GM12878 (cell line): ENCODE measurements around the gene YWHAG.

Experiments
- ATF7 ChIP-seq: fragments of 450-650 bp; IDR thresholded peaks from 2 replicates; pipeline ENCODE4 v1.6.1; 2016; ENCODE audit warnings: low read depth, mild to moderate bottlenecking
- CTCF ChIP-seq, 3 experiments: IDR thresholded peaks in 2 of 3; conservative IDR thresholded peaks in 1 of 3; 2 replicates each; pipeline ENCODE4 v1.5.1; 2011; ENCODE audit warnings: low read depth in 3 of 3, low read length in 3 of 3, mild to moderate bottlenecking in 3 of 3, control low read depth in 2 of 3, moderate library complexity in 2 of 3, inconsistent platforms in 1 of 3, mixed read lengths in 1 of 3; ENCODE audit not compliant: control insufficient read depth in 2 of 3, insufficient read depth in 1 of 3; ENCODE audit errors: extremely low read depth in 1 of 3
- ELK1 ChIP-seq: IDR thresholded peaks from 2 replicates; pipeline ENCODE4 v1.6.1; 2012; ENCODE audit warnings: low read depth, low read length, improper control_type of control experiment
- EZH2 ChIP-seq: IDR thresholded peaks from 2 replicates; pipeline ENCODE4 v1.6.1; 2012; ENCODE audit warnings: low read depth, mild to moderate bottlenecking, control low read depth, inconsistent platforms, low read length, borderline replicate concordance; ENCODE audit not compliant: control insufficient read depth
- HDAC6 ChIP-seq: fragments of 200-600 bp; sonication (generic); IDR thresholded peaks from one replicate; pipeline ENCODE4 v1.8.0; 2017; ENCODE audit warnings: antibody characterized with exemption; ENCODE audit not compliant: unreplicated experiment
- MLLT1 ChIP-seq: fragments of 450-650 bp; IDR thresholded peaks from 2 replicates; pipeline ENCODE4 v1.6.1; 2016; ENCODE audit warnings: mild to moderate bottlenecking
- SRF ChIP-seq, 2 experiments: IDR thresholded peaks; 2 replicates each; pipeline ENCODE4 v1.6.1; 2011; ENCODE audit warnings: low read depth in 2 of 2, low read length in 2 of 2, mild to moderate bottlenecking in 1 of 2, moderate library complexity in 1 of 2

GRCh38 chr7:76375251-76375650 is 16.5 kb upstream of the YWHAG start:
- no peak for TF ChIP-seq EZH2
- no peak for TF ChIP-seq HDAC6
- TF ChIP-seq CTCF (IDR thresholded peaks at IDR 0.05 in 2 of 3, conservative IDR thresholded peaks at IDR 0.05 in 1 of 3; ENCODE audit: control insufficient read depth in 2 of 3, extremely low read depth in 1 of 3, insufficient read depth in 1 of 3, low read depth in 3 of 3, low read length in 3 of 3), result no peak
- no peak for TF ChIP-seq MLLT1
- TF ChIP-seq ATF7, result no peak
- TF ChIP-seq SRF (IDR thresholded peaks at IDR 0.05; ENCODE audit: low read depth in 2 of 2, low read length in 2 of 2), result no peak
- TF ChIP-seq ELK1, result no peak
